ES-I3 (cell line): Measurements from ENCODE around the gene ZNFX1.

Source experiments
- H3K36me3 ChIP-seq: 2 replicates; pipeline ENCODE4 v1.6.1; 2013; ENCODE audit warnings: mild to moderate bottlenecking, low read length, control low read depth, moderate library complexity; ENCODE audit not compliant: insufficient read depth
- H3K4me1 ChIP-seq: 2 replicates; pipeline ENCODE4 v1.6.1; 2013; ENCODE audit warnings: mild to moderate bottlenecking, control low read depth, low read length; ENCODE audit not compliant: insufficient read depth
- H3K9ac ChIP-seq: 2 replicates; pipeline ENCODE4 v1.6.1; 2013; ENCODE audit warnings: low read depth, mild to moderate bottlenecking, low read length, moderate library complexity
- H3K9me3 ChIP-seq: 2 replicates; pipeline ENCODE4 v1.6.1; 2013; ENCODE audit warnings: mild to moderate bottlenecking, low read length, moderate library complexity; ENCODE audit not compliant: control insufficient read depth, insufficient read depth

The ZNFX1 gene

GRCh38 chr20:49286689-49287551, 9.1 kb upstream of the ZNFX1 start:
- Histone ChIP-seq H3K9ac (no peak overlapping the region), H3K4me1 (peaks cover 26% of the 10 kb centered on the region), H3K36me3 (peaks cover 78% of the 10 kb centered on the region), H3K9me3 (0 out of 2 replicates have a peak, but pooled peaks cover 6% of the 10 kb centered on the region)

- H3K9me3 ChIP-seq = 0 out of 2 replicates have a peak, but pooled peaks cover 6% of the 10 kb centered on the region
- peaks cover 26% of the 10 kb centered on the region for H3K4me1 ChIP-seq
- peaks cover 87% of the 10 kb centered on the region for H3K36me3 ChIP-seq
- no peak overlapping the region; the same call in 1 of the 2 replicates for H3K9ac ChIP-seq
Observed at GRCh38 chr20:49285813-49286494, 8.1 kb upstream of the ZNFX1 start.

- Histone ChIP-seq H3K36me3 (peaks cover 89% of the 10 kb centered on the region), H3K4me1 (peaks cover 26% of the 10 kb centered on the region), H3K9ac (no peak overlapping the region; the same call in 1 of the 2 replicates), H3K9me3 (peaks cover 6% of the 10 kb centered on the region; the same call in 1 of the 2 replicates)
Observed at GRCh38 chr20:49285233-49285668, 7.4 kb upstream of the ZNFX1 start.

- Histone ChIP-seq H3K36me3 (peaks cover 93% of the 10 kb centered on the region), H3K9ac (no peak overlapping the region; the same call in 1 of the 2 replicates), H3K4me1 (peaks cover 26% of the 10 kb centered on the region), H3K9me3 (peaks cover 7% of the 10 kb centered on the region; the same call in 1 of the 2 replicates)
Observed at GRCh38 chr20:49284818-49285217, 7.0 kb upstream of the ZNFX1 start.

GRCh38 chr20:49283703-49284625, 6.1 kb upstream of the ZNFX1 start:
- Histone ChIP-seq H3K9ac (peak overlapping the region; percentile 95), H3K36me3 (peaks cover 96% of the 10 kb centered on the region), H3K4me1 (peaks cover 26% of the 10 kb centered on the region), H3K9me3 (peaks cover 9% of the 10 kb centered on the region; the same call in 1 of the 2 replicates)

- peaks cover 92% of the 10 kb centered on the region for H3K36me3 ChIP-seq
- H3K4me1 ChIP-seq = peaks cover 26% of the 10 kb centered on the region
- peaks cover 9% of the 10 kb centered on the region; the same call in 1 of the 2 replicates for H3K9me3 ChIP-seq
- peak overlapping the region; percentile 95 for H3K9ac ChIP-seq
Observed at GRCh38 chr20:49283176-49283702, 5.4 kb upstream of the ZNFX1 start.

GRCh38 chr20:49282584-49283171, 4.8 kb upstream of the ZNFX1 start:
- H3K36me3 ChIP-seq = peaks cover 86% of the 10 kb centered on the region
- peaks cover 9% of the 10 kb centered on the region; the same call in 1 of the 2 replicates for H3K9me3 ChIP-seq
- peak overlapping the region; percentile 95 for H3K9ac ChIP-seq

GRCh38 chr20:49281913-49282467, 4.1 kb upstream of the ZNFX1 start:
- Histone ChIP-seq H3K9ac (peak overlapping the region; percentile 95), H3K4me1 (peaks cover 20% of the 10 kb centered on the region), H3K9me3 (peaks cover 9% of the 10 kb centered on the region; the same call in 1 of the 2 replicates)

More at GRCh38 chr20:49282584-49283171, 4.8 kb upstream of the ZNFX1 start:
- H3K4me1 ChIP-seq = peaks cover 26% of the 10 kb centered on the region

GRCh38 chr20:49281059-49281912, 3.4 kb upstream of the ZNFX1 start:
- H3K9ac ChIP-seq = peak overlapping the region; percentile 95
- H3K36me3 ChIP-seq = peaks cover 72% of the 10 kb centered on the region
- peaks cover 13% of the 10 kb centered on the region; the same call in 1 of the 2 replicates for H3K4me1 ChIP-seq
- peaks cover 3% of the 10 kb centered on the region; the same call in 1 of the 2 replicates for H3K9me3 ChIP-seq

More at GRCh38 chr20:49281913-49282467, 4.1 kb upstream of the ZNFX1 start:
- H3K36me3 ChIP-seq = peaks cover 79% of the 10 kb centered on the region

GRCh38 chr20:49280463-49281058, 2.7 kb upstream of the ZNFX1 start:
- Histone ChIP-seq H3K36me3 (peaks cover 65% of the 10 kb centered on the region), H3K9ac (peak overlapping the region; percentile 95), H3K9me3 (peaks cover 3% of the 10 kb centered on the region; the same call in 1 of the 2 replicates), H3K4me1 (peaks cover 13% of the 10 kb centered on the region; the same call in 1 of the 2 replicates)

- Histone ChIP-seq H3K9me3 (peaks cover 3% of the 10 kb centered on the region; the same call in 1 of the 2 replicates), H3K9ac (peak overlapping the region; percentile 95), H3K36me3 (peaks cover 58% of the 10 kb centered on the region), H3K4me1 (peaks cover 10% of the 10 kb centered on the region; the same call in 1 of the 2 replicates)
Observed at GRCh38 chr20:49279677-49280462, 2.0 kb upstream of the ZNFX1 start.
